NCI-H2081 treated with DMSO at 0.1 percent for 48 hours (cell line): ENCODE data around the gene TRAPPC3.

ENCODE experiments used
- DNase-seq: peaks from one replicate; lab custom pipeline; 2025; lab: John Stamatoyannopoulos, UW

TRAPPC3 gene

DNA sequence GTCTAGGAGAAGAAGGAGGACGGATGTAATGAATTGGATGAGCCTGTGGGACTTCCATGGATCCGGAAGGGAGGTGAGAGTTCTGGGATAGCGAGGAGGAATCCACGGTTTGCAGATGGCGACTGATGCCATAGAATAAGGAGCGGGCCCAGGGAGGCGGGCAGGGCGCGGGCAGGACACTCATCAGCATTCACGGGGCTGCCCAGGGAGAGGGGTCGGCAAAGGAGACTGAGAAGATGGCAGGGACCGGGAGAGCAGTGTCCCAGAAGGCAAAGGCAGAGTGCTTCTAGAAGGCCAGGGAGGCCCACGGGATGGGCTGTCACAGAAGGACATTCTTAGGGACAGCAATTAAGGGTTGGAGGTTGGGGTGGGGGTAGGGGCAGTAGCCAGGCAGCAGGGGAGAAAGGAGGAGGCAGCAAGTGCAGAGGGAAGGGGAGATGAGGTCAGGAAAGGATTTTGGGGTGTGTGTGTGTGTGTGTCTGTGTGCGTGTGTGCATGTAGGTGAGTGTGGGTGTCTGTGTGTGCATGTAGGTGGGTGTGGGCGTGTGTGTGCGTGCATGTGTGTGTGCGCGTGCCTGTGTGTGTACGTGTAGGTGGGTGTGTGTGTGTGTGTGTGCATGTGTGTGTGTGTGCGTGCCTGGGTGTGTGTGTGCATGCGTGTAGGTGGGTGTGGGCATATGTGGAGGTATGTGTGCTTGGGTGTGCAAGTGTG lies 23.1 kb downstream of the TRAPPC3 start:
- no peak for DNase-seq

DNA sequence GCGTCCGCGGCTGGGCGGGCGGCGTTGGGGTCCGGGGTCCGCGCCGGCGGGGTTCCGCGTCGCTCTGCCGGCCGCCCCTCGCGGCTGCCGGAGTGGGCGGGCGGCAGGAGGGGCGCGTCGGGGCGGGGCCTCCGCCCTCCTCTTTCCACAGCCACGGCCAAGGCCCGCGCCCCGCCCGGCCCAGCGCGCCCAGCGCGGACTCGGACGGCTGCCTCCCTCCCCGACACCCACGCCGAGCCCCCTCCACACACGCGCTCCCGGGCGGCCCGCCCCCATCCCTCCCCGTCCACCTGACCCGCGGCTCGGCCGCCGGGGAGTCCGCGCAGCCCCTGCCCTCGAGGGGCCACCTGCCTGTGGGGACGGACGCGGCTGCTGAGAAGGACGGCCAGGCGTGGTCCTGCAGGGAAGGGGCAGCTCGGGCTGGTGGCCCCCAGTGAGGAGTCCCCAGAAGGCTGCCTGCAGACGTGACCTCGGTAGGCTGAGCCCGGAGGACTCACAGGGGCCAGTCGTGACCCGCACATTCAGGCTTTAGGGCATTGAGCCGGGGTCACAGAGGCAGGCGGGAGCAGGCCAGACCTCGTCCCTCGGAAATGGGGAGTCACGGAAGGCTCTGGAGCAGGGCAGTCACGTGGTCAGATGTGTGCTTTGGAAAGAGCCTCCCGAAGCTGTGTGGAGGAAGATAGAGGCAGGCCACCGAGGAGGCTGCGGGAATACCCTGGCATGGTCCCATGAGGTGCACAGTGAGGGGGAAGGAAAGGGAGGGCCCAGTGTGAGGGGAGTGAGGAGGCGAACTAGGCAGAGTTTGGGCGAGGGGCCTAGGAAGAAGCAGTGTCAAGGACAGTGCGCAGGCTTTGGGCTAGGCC lies 23.9 kb downstream of the TRAPPC3 start, which contains the start of gene COL8A2:
Gene COL8A2, minus strand, starts transcription at position 94 of the 863 bp plus-strand sequence. CDS start 24,980 bp downstream, outside the sequence.
- DNase-seq = no peak

DNA sequence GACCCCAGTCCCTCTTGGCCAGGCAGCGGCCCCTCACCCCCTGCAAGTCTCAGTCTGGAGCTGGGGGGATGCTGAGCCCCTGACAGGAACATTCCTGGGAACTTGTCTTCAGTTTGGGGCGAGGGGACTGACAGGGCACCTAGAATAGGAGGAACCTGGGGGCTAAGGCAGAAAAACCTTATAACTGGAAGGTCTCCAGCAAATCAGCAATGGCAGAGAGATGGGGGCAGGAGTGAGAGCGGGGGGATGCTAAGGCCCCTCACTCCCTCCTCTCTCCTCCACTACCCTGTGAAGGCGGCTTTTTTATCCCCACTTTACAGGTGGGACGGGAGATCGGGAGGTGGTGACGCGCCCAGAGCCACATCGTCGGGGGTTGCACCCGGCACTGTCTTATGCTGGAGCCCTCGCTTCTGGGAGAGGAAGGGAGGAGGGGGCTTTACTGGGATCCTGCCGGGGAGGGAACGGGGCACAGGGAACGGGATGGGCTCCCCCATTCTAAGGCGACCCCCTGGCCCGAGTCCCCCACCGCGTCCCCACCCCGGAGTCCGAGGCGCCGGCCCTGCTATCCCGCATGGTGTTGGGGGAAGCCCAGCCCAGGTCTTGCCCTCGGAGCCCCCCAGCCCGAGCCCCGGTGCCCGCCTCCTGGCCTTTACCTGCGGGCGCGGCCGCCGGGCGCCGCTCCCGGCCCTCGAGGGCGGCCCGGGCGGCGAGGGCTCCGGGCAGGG lies 24.7 kb downstream of the TRAPPC3 start:
- no peak for DNase-seq

DNA sequence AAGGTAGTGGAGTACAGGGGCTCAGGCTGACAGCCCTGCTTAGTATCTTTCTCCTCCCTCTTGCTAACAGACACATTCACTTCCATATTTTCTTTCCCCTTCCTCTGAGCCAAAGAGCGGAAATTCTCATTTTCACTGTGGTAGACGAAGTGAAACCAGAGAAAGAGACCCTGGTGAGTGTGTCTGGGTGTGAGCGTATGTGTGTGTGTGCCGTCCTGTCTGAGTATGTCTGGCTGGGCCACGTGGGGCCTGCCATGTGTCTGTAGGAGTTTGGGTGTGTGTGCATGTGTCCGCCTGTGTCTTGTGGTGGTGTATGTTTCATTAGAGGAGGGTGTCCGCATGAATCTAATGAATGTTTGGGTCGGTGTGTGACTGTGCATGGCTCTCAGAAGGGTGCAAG lies 25.9 kb downstream of the TRAPPC3 start:
- no peak for DNase-seq

DNA sequence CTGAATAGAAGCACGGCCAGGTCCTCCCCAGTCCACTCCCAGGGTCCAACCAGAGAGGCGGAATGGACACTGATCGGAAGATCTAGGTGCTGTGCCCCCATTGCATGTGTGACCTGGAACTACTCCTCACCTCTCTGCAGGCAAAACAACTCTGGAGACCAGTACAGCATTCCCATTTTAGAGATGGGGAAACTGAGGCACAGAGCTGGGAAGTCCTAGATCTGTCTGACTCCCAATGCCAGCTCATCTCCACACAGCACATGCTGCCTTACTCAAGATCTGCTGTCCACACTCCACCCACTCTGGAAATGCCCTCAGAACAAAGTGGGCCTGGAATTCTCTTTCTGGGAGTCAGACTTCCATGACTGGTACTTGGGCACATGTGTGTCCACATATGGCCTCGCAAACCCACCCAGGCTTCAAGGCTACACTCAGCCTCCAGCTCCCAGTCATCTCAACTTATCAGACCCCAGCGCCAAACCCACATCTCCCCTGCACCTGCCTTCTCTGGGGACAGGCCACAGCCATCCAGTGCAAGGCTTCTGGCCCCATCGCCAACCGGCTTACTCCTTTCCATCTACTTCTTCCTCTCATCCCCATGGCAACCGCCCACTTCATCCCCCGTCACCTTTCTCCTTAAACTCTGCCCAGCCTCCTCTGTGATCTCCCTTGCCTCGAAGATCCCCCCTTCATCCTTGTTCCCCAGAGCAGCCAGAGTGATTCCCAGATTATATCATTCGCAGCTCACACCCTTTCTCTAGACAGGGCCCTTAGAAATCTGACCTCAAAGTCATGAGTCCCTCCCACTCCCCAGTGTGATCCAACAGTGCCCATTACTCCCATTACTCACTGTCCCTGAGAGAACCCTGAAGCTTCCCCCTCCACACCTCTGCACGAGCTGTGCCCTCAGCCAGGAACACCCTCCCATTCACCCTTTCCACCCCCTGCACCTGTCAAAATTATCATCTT lies 26.9 kb downstream of the TRAPPC3 start:
- no peak for DNase-seq

DNA sequence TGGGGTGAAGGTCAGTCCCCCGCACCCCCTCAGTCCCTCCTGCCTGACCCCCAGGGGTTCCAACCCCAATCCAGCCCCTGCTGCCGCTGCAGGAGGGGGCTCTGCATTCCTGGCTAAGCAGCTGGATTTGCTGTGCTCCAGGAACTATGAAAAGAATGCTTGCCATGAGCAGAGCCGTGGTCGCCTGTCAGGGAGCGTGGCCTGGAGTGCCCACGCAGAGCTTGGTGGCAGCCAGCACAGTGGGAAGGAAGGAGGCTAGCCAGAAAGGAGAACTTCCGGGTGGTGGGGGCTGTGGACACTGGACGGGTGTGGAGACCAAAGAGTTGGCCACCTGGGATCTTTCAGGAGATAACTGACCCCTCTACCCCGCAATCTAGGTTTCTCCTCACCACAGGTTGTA lies 29.8 kb downstream of the TRAPPC3 start:
- DNase-seq = no peak

DNA sequence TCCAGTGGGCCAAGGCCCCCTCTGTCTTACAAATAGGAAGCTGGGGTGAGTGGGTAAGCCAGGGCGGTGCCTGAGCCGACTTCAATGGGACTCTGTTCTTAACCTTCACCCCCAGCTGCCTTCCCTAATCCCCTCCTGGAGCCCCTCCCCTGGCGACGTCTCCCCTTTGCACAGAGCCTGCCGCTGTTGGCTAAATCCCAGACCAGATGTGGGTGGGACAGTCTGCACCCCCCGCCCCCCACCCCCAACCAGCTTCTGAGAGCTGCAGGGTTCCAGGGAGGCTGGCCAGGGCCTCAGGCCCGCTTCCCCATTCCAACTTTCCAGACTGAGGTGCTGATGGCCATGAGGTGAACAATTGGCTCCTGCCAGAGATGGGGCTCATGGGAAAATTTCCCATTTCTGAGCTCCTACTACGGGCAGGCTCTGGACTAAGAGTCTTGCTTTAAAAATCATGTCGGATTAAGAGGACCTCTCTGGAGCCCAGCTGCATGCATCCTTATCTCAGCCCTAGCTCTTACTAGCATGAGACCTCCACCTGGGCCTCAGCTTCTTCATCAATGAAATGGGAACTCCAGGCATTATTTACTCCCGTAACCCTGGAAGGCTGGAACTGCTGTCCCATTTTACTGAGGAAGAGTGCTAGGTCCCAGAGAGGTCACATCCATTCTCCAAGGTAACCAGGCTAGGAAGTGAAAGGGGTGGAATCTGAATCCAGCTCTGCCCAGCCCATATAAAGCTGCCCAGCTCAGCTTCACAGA lies 30.7 kb downstream of the TRAPPC3 start:
- no peak for DNase-seq

DNA sequence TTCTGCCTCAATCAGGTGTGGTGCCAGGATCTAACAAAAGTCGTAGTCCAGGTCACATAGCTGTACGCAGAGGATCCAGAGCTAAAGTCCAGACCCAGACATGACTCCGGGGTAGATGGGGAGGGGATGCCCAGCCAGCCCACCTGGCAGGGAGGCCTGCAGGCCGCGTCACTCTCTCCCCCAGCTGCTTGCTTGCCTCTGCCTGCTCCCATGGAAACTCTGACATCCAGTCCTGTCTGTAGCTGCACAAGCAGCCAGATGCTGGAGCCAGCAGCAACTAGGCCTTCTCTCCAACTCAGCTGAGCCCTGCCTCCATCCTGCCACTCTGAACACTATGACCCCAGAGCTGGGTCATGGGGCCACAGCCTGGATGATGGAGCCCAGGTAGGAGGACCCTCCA lies 32.4 kb downstream of the TRAPPC3 start:
- DNase-seq = no peak

DNA sequence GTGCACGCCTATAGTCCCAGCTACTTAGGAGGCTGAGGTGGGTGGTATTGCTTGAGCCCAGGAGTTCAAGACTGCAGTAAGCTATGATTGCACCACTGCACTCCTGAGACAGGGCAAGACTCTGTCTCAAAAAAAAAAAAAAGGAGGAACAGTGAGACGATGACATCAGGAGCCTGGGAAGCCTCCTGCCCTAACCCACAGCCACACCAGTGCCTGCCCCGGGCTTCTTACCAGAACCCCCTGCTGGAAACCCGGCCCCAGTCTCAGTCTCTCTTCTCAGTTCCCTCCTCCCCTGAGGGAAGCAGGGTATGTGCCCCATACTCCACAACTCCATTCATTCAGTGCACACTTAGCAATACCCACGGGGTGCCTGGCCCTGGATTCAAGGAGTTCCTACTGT lies 33.4 kb downstream of the TRAPPC3 start:
- DNase-seq = no peak

DNA sequence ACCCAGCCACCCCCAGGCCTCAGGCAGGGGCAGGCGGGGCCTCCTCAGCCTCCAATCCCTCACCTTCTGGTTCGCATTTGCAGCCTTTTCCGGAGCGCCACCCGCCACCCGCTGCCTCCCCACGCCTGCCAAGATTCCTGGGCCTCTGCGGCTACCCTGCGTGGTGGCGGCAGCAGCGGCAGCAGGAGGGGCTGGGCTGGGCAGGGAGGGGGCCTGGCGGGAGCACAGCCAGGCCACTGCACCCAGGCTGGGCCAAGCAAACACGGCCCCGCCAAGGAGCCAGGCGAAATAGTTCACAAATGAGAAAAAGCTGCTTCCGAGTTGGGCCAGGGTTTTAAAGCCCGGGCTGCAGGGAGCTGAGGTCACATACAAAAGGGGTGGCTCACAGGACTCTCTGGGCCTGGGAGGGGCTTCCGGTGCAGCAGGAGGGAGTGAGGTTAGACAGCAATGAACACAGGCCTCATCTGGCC lies 34.1 kb downstream of the TRAPPC3 start:
- DNase-seq = no peak

DNA sequence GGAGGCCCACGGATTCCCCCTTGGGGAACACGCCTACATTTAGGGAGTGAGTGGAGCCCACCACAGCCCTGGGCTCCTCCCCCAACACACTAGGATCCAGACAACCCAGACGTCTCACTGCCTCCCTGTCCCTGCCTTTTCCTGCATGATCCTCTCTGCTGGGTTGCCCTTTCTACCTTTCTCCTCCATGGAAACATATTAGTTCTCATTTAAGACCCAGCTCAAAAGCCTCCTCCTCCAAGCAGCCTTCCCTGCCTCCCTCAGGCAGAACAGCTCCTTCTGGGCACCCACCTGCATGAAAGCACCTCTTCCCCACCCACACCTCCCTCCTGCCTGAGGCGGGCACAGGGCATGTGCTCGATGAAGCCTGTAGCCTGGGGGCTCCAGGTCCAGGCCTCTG lies 34.9 kb downstream of the TRAPPC3 start:
- DNase-seq = no peak

DNA sequence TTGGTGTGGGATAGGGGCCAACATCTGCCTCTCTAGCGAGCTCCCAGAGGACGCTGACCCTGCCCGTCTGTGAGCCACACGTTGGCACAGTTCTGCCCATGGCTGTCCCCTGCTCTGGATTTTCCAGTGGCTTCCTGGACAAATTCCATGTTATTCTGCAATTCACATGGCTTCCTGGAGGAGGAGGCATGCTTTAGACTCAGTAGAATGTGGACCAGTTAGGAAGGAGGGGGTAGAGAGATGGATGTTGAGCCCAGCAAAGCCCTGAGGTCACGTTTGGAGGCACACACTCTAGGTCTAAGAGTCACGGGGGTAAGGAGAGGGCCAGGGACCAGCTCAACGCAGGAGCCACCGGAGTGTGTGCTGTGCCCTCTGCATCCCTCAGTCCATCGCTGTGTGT lies 36.5 kb downstream of the TRAPPC3 start:
- DNase-seq = no peak

DNA sequence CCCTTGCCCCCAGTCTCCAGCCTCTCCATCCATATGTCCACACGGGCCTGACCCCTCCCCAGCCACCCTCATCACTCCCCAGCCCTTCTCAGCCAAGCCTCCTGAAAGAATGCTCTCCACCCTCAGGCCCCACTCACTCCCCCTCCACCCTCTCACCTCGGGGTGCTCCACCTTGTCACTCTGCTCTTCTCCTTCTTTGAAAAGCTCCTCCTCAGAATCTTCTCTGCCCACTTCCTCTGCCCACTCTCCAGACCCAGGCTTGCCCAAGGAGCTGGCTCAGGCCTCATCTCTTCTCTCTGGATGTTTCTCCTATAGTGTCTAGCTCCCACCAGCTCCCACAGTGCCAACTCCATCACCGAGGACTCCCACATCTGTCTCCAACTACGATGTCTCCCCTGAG lies 38.1 kb downstream of the TRAPPC3 start:
- DNase-seq = no peak

DNA sequence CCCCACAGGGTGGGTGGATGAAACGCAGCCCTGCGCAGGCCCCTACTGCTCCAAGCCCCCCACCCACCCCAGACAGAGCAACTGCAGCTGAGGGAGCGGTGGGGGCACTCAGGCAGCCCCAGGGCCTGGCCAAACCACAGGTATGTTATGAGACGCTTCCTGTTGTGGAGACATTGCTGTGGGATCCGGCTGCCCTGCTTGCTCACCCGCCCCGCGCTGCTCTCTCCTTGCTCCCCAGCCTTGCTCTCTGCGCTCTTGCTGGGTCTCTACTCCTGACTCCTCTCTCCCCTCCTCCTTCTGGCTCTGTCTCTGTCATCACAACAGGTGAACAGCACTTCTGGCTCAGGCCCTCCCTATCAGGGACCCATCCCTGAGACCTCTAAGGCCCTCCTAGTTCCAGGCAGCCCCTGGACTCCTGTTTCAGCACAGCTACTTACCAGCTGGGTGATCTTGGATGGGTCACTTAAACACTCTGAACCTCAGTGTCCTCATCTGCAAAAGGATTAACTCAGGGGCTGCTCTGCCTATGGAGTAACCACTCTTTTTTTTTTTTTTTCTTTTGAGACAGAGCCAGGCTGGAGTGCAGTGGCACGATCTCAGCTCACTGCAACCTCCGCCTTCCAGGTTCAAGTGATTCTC lies 40.1 kb downstream of the TRAPPC3 start:
- no peak for DNase-seq

DNA sequence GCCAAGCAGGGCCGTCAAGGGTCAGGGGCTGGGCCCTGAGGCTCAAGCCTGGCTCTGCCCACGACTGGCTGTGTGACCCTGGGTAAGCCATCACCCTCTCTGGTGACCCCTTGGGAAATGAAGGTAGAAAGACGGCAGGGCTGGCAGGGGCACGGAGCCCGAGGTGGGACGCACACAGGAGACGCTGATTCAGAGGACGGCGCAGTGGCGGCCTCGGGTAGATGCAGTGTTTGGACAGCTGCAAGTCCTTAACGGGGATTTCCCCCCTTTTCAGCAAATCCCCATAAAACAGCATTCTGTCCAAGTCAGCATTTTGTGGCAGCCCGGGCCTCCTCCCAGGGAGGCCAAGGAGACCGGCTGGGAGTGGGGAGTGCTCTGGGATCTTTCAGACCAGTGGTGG lies 41.0 kb downstream of the TRAPPC3 start:
- DNase-seq = no peak

DNA sequence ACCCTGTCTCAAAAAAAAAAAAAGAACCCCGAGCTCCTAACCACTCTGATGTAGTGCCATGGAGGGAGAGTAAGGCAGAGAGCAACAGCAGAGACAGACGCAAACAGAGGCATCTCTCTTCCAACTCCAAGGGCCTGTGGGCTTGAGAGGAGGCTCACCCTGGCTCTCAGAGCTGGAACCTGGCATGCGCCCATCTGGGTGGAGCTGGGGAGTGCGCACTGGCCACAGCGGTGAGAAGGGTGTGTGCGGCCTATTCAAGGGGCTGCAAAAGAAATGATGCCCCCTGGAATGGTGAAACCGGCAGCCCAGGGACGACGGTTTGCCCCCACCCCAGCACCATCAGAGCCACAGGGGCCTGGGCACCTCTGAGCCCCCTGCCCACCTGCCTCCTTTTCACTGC lies 41.9 kb downstream of the TRAPPC3 start:
- DNase-seq = no peak

DNA sequence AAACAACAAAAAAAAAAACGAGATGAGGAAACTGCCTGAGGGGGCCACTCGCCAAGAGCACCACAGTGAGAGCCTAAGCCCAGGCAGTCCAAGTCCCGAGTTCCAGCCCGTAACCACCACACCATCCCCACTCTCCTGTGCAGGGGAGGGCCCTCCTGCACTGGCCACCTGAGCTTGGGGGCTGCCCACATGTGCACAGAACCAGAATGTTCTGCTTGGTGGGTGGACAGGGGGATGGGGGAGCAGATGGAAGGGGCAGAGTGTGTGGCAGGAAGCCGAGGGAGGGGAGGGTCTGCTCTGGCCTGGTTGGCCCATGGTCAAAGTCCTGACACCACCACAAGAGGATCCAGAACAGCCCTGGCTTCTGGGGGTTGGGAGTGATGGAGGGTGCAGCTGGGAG lies 43.0 kb downstream of the TRAPPC3 start:
- no peak for DNase-seq

DNA sequence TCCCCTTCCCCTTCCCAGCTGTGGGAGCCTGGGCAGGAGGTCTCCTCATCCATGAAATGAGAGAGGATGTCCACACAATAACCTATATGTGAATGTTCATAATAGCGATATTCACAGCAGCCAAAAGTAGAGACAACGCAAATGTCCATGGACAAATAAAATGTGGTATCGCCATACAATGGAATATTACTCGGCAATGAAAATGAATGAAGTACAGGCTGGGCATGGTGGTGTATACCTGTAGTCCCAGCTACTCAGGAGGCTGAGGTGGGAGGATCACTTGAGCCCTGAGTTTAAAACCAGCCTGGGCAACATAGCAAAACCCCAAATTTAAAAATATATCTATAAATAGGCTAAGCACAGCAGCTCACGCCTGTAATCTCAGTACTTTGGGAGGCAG lies 47.7 kb downstream of the TRAPPC3 start:
- DNase-seq = no peak

DNA sequence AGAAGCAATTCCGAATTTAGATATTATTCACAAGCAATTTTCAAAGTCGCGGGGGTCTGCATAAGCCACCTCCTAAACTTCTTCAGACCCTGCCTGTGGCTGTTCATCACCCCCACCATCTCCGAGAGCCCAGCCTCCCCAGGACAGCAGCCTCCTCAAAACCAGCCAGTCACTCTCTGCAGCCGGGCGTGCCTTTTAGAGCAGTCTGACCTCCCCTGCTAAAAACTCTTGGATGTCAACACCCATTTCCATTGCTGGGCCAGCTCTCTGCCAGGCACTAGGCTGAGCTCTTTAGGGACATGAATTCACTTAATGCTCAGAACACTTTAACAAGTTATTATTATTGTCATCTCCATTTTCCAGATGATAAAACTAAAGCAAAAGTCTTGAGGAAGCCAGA lies 48.9 kb downstream of the TRAPPC3 start:
- no peak for DNase-seq

DNA sequence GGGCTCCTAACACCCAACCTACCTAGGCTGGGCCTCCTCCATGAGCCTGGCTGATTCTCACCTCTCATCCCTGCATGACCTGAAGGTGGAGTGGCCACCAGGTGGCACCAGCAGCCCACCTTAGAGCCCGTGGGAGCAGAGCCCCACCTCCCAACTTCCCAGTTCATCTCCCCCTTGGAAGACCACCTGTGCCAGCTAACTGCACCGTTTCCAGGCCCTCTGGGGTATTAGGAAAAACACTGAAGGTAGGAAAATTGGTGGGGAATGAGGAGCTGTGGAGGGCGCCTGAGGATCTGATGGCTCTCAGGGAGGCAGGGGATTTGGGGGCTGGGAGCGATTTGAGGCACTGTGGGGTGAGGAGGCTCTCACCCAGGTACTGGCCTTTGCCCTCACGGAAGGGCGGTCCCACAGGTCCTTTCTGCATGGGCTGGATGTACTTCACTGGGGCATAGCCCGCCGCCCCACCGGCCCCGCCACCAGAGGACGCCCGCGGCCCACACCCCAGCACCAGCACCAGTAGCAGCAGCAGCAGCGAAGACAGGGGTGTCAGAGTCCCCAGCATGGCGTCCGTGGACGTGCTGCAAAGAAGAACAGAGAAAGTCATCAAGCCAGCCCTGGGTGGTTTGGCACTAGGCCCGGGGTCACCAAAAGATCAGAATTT lies 49.5 kb downstream of the TRAPPC3 start:
- DNase-seq = no peak
